Esophagus muscularis mucosa (tissue), 4 donors: Measurements from ENCODE around the gene ANGPT4. TPM values are rescaled to one million over a fixed set of nuclear protein-coding genes. Genes with fewer than 3 reads are reported as not detected.

Experiments
- DNase-seq: peaks from one replicate; pipeline ENCODE4 v3.0.0-alpha.2; 2017; ENCODE audit errors: extremely low spot score
- H3K27ac ChIP-seq, 4 donors: fragments of 200-600 bp; sonication (generic); replicated peaks in 1 of 4; 1 replicate in 3 of 4; 2 replicates in 1 of 4; pipeline ENCODE4 v1.5.1; 2016 to 2019; ENCODE audit warnings: mild to moderate bottlenecking in 1 of 4
- H3K27me3 ChIP-seq, 4 donors: fragments of 200-600 bp; sonication (generic); one replicate each; pipeline versions ENCODE4 v1.5.1 to v1.6.0; 2016 to 2019
- H3K36me3 ChIP-seq, 4 donors: fragments of 200-600 bp; sonication (generic); one replicate each; pipeline ENCODE4 v1.5.1; 2016 to 2019
- H3K4me1 ChIP-seq, 4 donors: fragments of 200-600 bp; sonication (generic); one replicate each; pipeline ENCODE4 v1.5.1; 2016 to 2019
- H3K4me3 ChIP-seq, 4 donors: fragments of 200-600 bp; sonication (generic); 1 replicate in 2 of 4; 2 replicates in 2 of 4; pipeline ENCODE4 v1.5.1; 2016 to 2019; ENCODE audit warnings: mild to moderate bottlenecking in 4 of 4, moderate library complexity in 1 of 4
- H3K9me3 ChIP-seq, 4 donors: fragments of 200-600 bp; sonication (generic); 1 replicate in 3 of 4; 2 replicates in 1 of 4; pipeline ENCODE4 v1.5.1; 2016 to 2019
- CTCF ChIP-seq, 3 experiments: fragments of 200-600 bp in 2 of 3; fragments of 450-650 bp in 1 of 3; sonication (generic) in 2 of 3; IDR thresholded peaks; one replicate each; pipeline ENCODE4 v1.5.1; 2017 to 2019; ENCODE audit warnings: antibody characterized with exemption in 3 of 3, mild to moderate bottlenecking in 2 of 3, moderate library complexity in 1 of 3
- EP300 ChIP-seq: sonication (generic); formaldehyde crosslinking; IDR thresholded peaks from one replicate; pipeline ENCODE4 v1.6.1; 2017; ENCODE audit warnings: antibody characterized with exemption
- POLR2A ChIP-seq: fragments of 450-650 bp; IDR thresholded peaks from one replicate; pipeline ENCODE4 v1.6.1; 2017; ENCODE audit warnings: antibody characterized with exemption, moderate library complexity, mild to moderate bottlenecking, low read depth
- POLR2AphosphoS5 ChIP-seq, 2 donors: sonication (generic); formaldehyde crosslinking; IDR thresholded peaks; one replicate each; pipeline ENCODE4 v1.6.1; 2017; ENCODE audit warnings: antibody characterized with exemption in 2 of 2
- WGBS: methylation state at CpG from one replicate; pipeline ENCODE4 v1.1.5; 2018; 5-methylcytosine and 5-hydroxymethylcytosine counted together
- intact Hi-C: fragments of 100-400 bp; cut with DNase I; formaldehyde crosslinking; loops from one replicate; pipeline ENCODE4 v1.15.1; 2023
- total RNA-seq, 4 donors: library from RNA; depleted of rRNA; stranded (reverse); fragments of >200 nt; gene quantifications; one replicate each; pipeline versions ENCODE4 v1.1.0 to v1.2.1, GENCODE V29; 2016

Gene ANGPT4
- total RNA-seq, 4 donors from 2014 or later: under 0.01 to 0.46 (median 0.13) TPM; not detected in 1

DNA sequence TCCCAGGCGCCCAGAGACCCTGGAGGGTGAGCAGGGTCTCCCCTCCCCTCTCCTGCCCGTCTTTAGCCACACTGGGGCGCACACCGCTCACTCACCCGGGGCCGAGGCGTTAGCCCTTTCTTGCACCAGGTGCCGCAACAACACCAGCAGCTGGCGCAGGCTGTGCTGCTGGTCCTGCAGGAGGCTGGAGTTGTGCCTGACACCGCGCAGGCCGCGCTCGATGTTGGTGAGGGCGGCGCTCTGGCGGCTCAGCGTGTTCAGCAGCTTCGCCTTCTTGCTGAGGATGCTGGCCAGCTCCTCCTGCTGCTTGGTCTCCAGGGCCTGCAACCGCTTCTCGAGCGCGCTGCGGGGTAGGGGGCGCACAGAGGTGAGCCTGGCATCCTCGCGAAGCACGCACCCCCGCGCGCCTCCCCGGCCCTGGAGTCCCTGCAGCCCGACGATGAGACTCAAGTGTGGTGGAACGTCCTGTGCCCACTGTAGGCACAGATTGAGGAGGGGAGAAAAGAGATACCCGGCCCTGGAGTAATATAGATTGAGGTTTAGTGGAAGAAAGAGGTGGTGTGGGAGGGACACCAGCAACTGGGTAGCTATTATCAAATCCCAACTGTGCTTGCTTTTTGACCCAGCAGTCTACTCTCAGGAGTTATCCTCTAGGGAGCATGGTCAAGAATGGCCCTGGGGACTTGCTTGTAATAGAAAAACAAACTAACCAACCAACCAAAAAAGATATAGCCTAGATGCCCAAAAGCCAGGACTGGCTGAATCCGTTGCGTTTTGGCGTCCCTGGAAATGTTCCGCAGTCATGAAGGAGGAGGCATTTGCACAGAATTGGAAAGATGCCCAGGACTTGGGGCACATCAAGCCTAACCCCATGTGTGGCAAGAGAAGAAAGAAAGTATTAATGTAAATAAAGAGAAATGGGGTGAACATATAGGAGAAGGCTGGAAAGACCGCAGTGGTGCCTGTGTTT is 30.9 kb downstream of the ANGPT4 start:
- no peak for TF ChIP-seq EP300
- TF ChIP-seq POLR2A: no peak
- TF ChIP-seq POLR2AphosphoS5 (IDR thresholded peaks at IDR 0.05): no peak
- TF ChIP-seq CTCF (IDR thresholded peaks at IDR 0.05): no peak
- Histone ChIP-seq H3K27me3 (peaks cover 0 to 50% (median 0%) of the 10 kb centered on the region in 4 donors), H3K36me3 (no peaks in the 10 kb centered on the region), H3K27ac (no peak overlapping the region), H3K9me3 (no peaks in the 10 kb centered on the region), H3K4me3 (no peak overlapping the region), H3K4me1 (peaks cover 5 to 16% (median 6%) of the 10 kb centered on the region in 4 donors)
- intact Hi-C loops: no loop called here
- DNase-seq: no peak
- 29% methylated on average over 23 of the region's 41 CpGs for WGBS

DNA sequence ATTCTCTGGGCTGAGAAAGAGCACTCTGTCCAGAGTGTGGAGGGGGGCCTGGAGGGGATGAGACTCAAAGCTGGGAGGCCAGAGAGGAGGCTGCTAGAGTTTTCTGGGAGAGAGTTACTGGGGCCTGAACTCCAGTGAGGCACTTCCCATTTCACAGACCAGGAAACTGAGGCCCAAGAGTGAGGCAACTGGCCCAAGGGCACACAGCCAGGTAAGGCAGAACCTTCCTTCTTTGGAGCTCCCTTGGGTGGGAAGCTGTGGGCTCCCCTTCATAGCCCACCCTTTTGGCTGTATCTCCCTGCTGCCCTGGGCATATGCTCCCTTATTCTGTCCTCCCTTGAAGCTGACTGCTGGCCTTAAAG is 34.4 kb downstream of the ANGPT4 start:
- DNase-seq: no peak
- Histone ChIP-seq H3K4me1 (peaks cover 2 to 6% (median 5%) of the 10 kb centered on the region in 4 donors), H3K36me3 (no peaks in the 10 kb centered on the region), H3K4me3 (no peak overlapping the region), H3K27ac (no peak overlapping the region), H3K27me3 (peaks cover 0 to 36% (median 0%) of the 10 kb centered on the region in 4 donors), H3K9me3 (no peaks in the 10 kb centered on the region)
- intact Hi-C loops: no loop called here
- TF ChIP-seq POLR2A (no peak), POLR2AphosphoS5 (IDR thresholded peaks at IDR 0.05) (no peak), EP300 (no peak), CTCF (IDR thresholded peaks at IDR 0.05) (no peak)

- 70% methylated on average over 7 of the region's 10 CpGs for WGBS
- no peak for DNase-seq
- intact Hi-C loops: no loop called here
- no peaks in the 10 kb centered on the region for H3K9me3 ChIP-seq
- no peak overlapping the region for H3K4me3 ChIP-seq
- H3K27ac ChIP-seq: no peak overlapping the region
- peaks cover 2 to 6% (median 5%) of the 10 kb centered on the region in 4 donors for H3K4me1 ChIP-seq
- TF ChIP-seq CTCF (IDR thresholded peaks at IDR 0.05) (no peak), EP300 (no peak), POLR2AphosphoS5 (IDR thresholded peaks at IDR 0.05) (no peak), POLR2A (no peak)
- H3K36me3 ChIP-seq: no peaks in the 10 kb centered on the region
- peaks cover 0 to 36% (median 0%) of the 10 kb centered on the region in 4 donors for H3K27me3 ChIP-seq
Observed at GRCh38 chr20:881051-881782, 34.9 kb downstream of the ANGPT4 start.

DNA sequence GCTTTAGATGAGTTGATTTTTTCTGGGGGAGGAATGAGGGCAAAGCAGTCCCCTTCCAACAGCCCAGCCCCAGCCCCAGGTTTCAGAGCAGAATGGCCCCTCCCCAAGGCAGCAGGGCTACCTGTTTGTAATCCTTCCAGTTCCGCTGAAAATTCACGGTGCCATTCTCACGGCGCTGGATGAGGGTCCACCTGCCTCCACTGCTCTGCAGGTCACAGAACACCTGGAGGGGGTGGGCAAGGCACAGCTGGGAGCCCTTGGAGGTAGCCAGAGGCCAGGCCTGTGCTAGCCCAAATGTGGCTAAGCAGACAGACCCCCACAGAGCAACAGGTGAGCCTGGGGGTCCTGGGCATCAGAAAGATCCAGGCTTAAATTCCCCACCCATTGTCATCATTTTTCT is 36.5 kb downstream of the ANGPT4 start:
- H3K27me3 ChIP-seq: peaks cover 0 to 26% (median 0%) of the 10 kb centered on the region in 4 donors
- TF ChIP-seq CTCF (IDR thresholded peaks at IDR 0.05): no peak
- TF ChIP-seq EP300: no peak
- no peak for TF ChIP-seq POLR2AphosphoS5 (IDR thresholded peaks at IDR 0.05)
- TF ChIP-seq POLR2A: no peak
- no CpG with 5 or more reads among the region's 4 CpGs for WGBS
- no peak overlapping the region for H3K4me3 ChIP-seq
- DNase-seq: no peak
- H3K27ac ChIP-seq: no peak overlapping the region
- intact Hi-C loops: no loop called here
- peaks cover 0 to under 1% (median 0%) of the 10 kb centered on the region in 4 donors for H3K4me1 ChIP-seq
- no peaks in the 10 kb centered on the region for H3K9me3 ChIP-seq
- H3K36me3 ChIP-seq: no peaks in the 10 kb centered on the region
